HepG2 (cell line): ENCODE data around the gene PRDM15.

Experiments
- CTCF ChIP-seq: sonication (generic); formaldehyde crosslinking; IDR thresholded peaks from 2 replicates; pipeline ENCODE4 v1.5.0; 2020; ENCODE audit warnings: mild to moderate bottlenecking, missing genetic modification reagents, moderate library complexity
- FOXM1 ChIP-seq: sonication (generic); formaldehyde crosslinking; IDR thresholded peaks from 2 replicates; pipeline ENCODE4 v1.5.0; 2020; ENCODE audit warnings: missing genetic modification reagents
- GABPA ChIP-seq, 2 experiments: IDR thresholded peaks; 2 replicates each; pipeline ENCODE4 v1.6.1; 2011 to 2016; ENCODE audit warnings: low read depth in 2 of 2, low read length in 1 of 2, missing biosample characterization in 1 of 2, missing genetic modification characterization in 1 of 2
- JUN ChIP-seq: sonication (generic); formaldehyde crosslinking; IDR thresholded peaks from 2 replicates; pipeline ENCODE4 v1.4.0; 2020; ENCODE audit warnings: mild to moderate bottlenecking, missing genetic modification reagents
- KLF16 ChIP-seq, 2 experiments: sonication (generic) in 1 of 2; formaldehyde crosslinking in 1 of 2; IDR thresholded peaks; 2 replicates each; pipeline versions ENCODE4 v1.6.1 to v1.8.0; 2016 to 2023; ENCODE audit warnings: missing genetic modification reagents in 2 of 2, missing compliant biosample characterization in 1 of 2
- RAD21 ChIP-seq: fragments of 450-650 bp; formaldehyde crosslinking; IDR thresholded peaks from 2 replicates; pipeline ENCODE4 v1.5.0; 2020; ENCODE audit warnings: mild to moderate bottlenecking
- TBL1XR1 ChIP-seq: fragments of 150-350 bp; IDR thresholded peaks from 2 replicates; pipeline ENCODE4 v1.6.1; 2014; ENCODE audit warnings: borderline replicate concordance, low read length; ENCODE audit not compliant: partially characterized antibody
- YEATS4 ChIP-seq: sonication (generic); formaldehyde crosslinking; IDR thresholded peaks from 2 replicates; pipeline ENCODE4 v1.4.0; 2020; ENCODE audit warnings: missing genetic modification reagents, borderline replicate concordance
- ZMYM4 ChIP-seq: sonication (generic); formaldehyde crosslinking; IDR thresholded peaks from 2 replicates; pipeline ENCODE4 v1.8.1; 2023; ENCODE audit warnings: mild to moderate bottlenecking, missing genetic modification reagents
- ZNF547 ChIP-seq: sonication (generic); formaldehyde crosslinking; IDR thresholded peaks from 2 replicates; pipeline ENCODE4 v1.5.1; 2020; ENCODE audit warnings: mild to moderate bottlenecking, missing genetic modification reagents
- TF ChIP-seq, protein P1 (sequence below): sonication (generic); formaldehyde crosslinking; IDR thresholded peaks from 2 replicates; pipeline ENCODE4 v1.4.0; 2020; ENCODE audit warnings: missing genetic modification reagents

DNA sequence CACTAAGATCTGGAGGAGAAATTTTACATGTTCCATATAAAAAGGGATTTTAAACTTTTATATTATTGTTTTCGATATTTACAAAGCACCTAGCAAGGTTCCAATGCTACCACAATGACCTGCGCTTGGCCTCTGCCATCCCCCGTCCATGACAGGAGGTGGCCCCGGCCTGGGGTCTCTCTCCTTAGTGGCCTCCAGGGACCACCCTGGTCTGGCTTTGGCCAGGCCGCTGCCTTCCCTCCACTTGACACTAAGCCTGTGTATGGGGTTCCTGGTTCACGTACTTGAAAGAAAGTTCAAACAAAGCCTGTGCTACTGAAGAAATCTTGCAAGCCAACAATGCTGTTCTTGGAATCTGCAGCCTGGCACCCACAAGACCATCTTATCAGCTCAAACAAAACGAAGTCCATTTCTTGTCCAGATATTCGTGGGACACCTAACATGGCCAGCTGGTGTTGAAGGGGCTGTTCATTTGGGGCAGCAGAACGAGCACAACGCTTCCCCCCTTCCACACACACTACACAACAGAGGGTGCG is 12.8 kb downstream of the PRDM15 start:
- no peak for TF ChIP-seq FOXM1 (CRISPR knock-in tag)
- TF ChIP-seq CTCF (CRISPR knock-in tag), result no peak
- no peak for TF ChIP-seq RAD21 (CRISPR knock-in tag)
- TF ChIP-seq ZMYM4, result no peak
- TF ChIP-seq YEATS4 (CRISPR knock-in tag), result no peak
- TF ChIP-seq, protein P1, sequence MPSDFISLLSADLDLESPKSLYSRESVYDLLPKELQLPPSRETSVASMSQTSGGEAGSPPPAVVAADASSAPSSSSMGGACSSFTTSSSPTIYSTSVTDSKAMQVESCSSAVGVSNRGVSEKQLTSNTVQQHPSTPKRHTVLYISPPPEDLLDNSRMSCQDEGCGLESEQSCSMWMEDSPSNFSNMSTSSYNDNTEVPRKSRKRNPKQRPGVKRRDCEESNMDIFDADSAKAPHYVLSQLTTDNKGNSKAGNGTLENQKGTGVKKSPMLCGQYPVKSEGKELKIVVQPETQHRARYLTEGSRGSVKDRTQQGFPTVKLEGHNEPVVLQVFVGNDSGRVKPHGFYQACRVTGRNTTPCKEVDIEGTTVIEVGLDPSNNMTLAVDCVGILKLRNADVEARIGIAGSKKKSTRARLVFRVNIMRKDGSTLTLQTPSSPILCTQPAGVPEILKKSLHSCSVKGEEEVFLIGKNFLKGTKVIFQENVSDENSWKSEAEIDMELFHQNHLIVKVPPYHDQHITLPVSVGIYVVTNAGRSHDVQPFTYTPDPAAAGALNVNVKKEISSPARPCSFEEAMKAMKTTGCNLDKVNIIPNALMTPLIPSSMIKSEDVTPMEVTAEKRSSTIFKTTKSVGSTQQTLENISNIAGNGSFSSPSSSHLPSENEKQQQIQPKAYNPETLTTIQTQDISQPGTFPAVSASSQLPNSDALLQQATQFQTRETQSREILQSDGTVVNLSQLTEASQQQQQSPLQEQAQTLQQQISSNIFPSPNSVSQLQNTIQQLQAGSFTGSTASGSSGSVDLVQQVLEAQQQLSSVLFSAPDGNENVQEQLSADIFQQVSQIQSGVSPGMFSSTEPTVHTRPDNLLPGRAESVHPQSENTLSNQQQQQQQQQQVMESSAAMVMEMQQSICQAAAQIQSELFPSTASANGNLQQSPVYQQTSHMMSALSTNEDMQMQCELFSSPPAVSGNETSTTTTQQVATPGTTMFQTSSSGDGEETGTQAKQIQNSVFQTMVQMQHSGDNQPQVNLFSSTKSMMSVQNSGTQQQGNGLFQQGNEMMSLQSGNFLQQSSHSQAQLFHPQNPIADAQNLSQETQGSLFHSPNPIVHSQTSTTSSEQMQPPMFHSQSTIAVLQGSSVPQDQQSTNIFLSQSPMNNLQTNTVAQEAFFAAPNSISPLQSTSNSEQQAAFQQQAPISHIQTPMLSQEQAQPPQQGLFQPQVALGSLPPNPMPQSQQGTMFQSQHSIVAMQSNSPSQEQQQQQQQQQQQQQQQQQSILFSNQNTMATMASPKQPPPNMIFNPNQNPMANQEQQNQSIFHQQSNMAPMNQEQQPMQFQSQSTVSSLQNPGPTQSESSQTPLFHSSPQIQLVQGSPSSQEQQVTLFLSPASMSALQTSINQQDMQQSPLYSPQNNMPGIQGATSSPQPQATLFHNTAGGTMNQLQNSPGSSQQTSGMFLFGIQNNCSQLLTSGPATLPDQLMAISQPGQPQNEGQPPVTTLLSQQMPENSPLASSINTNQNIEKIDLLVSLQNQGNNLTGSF (CRISPR knock-in tag), result no peak
- no peak for TF ChIP-seq KLF16 (CRISPR knock-in tag; IDR thresholded peaks at IDR 0.05)
- TF ChIP-seq JUN (CRISPR knock-in tag), result no peak
- TF ChIP-seq ZNF547 (CRISPR knock-in tag), result no peak
- TF ChIP-seq GABPA (IDR thresholded peaks at IDR 0.05; ENCODE audit: low read depth, low read length), result no peak
- TF ChIP-seq GABPA (CRISPR knock-in tag; IDR thresholded peaks at IDR 0.05; ENCODE audit: low read depth), result no peak
- TF ChIP-seq TBL1XR1, result no peak
